Brain microvascular endothelial cell (primary cell): ENCODE measurements around the gene CLEC16A.

ENCODE experiments used
- DNase-seq: peaks from one replicate; pipeline ENCODE4 v3.0.0-alpha.2; 2020
- H3K27ac ChIP-seq: fragments of 250-450 bp; sonication (Bioruptor Pico); 2 replicates; pipeline ENCODE4 v1.5.1; 2020; ENCODE audit warnings: mild to moderate bottlenecking, moderate library complexity
- H3K27me3 ChIP-seq: fragments of 250-450 bp; sonication (Bioruptor Pico); replicated peaks from 2 replicates; pipeline ENCODE4 v1.5.1; 2020; ENCODE audit warnings: mild to moderate bottlenecking
- H3K36me3 ChIP-seq: fragments of 250-450 bp; sonication (Bioruptor Pico); replicated peaks from 2 replicates; pipeline ENCODE4 v1.5.1; 2020; ENCODE audit warnings: mild to moderate bottlenecking
- H3K4me3 ChIP-seq: 2 replicates; pipeline ENCODE4 v1.5.1; 2011; ENCODE audit warnings: low read depth, mild to moderate bottlenecking, control low read depth, low read length, moderate library complexity
- CTCF ChIP-seq: IDR thresholded peaks from 2 replicates; pipeline ENCODE4 v1.5.1; 2011; ENCODE audit warnings: low read depth, mild to moderate bottlenecking, moderate library complexity, low read length, control low read depth, inconsistent platforms; ENCODE audit errors: missing control alignments
- in situ Hi-C: cut with HindIII; loops from 2 replicates; pipeline ENCODE4 v1.10.0; 2017; ENCODE audit warnings: low sequenced_read_pairs, low pct_ligation_motif_present

CLEC16A gene

GRCh38 chr16:10918294-10919002 lies 25.9 kb upstream of the CLEC16A start:
- in situ Hi-C loops = no loop called here
- Histone ChIP-seq H3K27me3 (no peaks in the 10 kb centered on the region), H3K36me3 (no peaks in the 10 kb centered on the region), H3K4me3 (no peak overlapping the region), H3K27ac (no peak overlapping the region)
- peak; percentile 95 for DNase-seq
- peak; percentile 99 for TF ChIP-seq CTCF

- Histone ChIP-seq H3K27ac (no peak overlapping the region), H3K27me3 (no peaks in the 10 kb centered on the region), H3K4me3 (no peak overlapping the region), H3K36me3 (no peaks in the 10 kb centered on the region)
- in situ Hi-C loops = no loop called here
- TF ChIP-seq CTCF = no peak
- DNase-seq = no peak
Observed at GRCh38 chr16:10919003-10919351, 25.4 kb upstream of the CLEC16A start.

- Histone ChIP-seq H3K36me3 (no peaks in the 10 kb centered on the region), H3K27ac (no peak overlapping the region), H3K4me3 (no peak overlapping the region), H3K27me3 (no peaks in the 10 kb centered on the region)
- in situ Hi-C loops = no loop called here
- no peak for TF ChIP-seq CTCF
- no peak for DNase-seq
Observed at GRCh38 chr16:10920726-10921427, 23.5 kb upstream of the CLEC16A start.

GRCh38 chr16:10921536-10922327 lies 22.6 kb upstream of the CLEC16A start:
- H3K36me3 ChIP-seq = no peaks in the 10 kb centered on the region
- DNase-seq = no peak
- in situ Hi-C loops = no loop called here

More at GRCh38 chr16:10921536-10922327, 22.6 kb upstream of the CLEC16A start:
- no peaks in the 10 kb centered on the region for H3K27me3 ChIP-seq
- H3K27ac ChIP-seq = no peak overlapping the region
- no peak for TF ChIP-seq CTCF
- H3K4me3 ChIP-seq = no peak overlapping the region
